Peyer's patch (tissue), 4 donors: ENCODE results near the gene DLL3.

Source experiments
- CTCF ChIP-seq, 6 experiments: fragments of 450-650 bp in 4 of 6; fragments of 200-600 bp in 2 of 6; sonication (generic) in 1 of 6; IDR thresholded peaks; one replicate each; pipeline ENCODE4 v1.5.1; 2017 to 2019; ENCODE audit warnings: antibody characterized with exemption in 6 of 6, mild to moderate bottlenecking in 3 of 6, moderate library complexity in 1 of 6
- POLR2A ChIP-seq, 2 donors: fragments of 450-650 bp; IDR thresholded peaks; one replicate each; pipeline ENCODE4 v1.5.1; 2017; ENCODE audit warnings: antibody characterized with exemption in 2 of 2, mild to moderate bottlenecking in 2 of 2, moderate library complexity in 2 of 2

- TF ChIP-seq CTCF (IDR thresholded peaks at IDR 0.05): peak; percentile 95 to 100 (median 99)
- TF ChIP-seq POLR2A (IDR thresholded peaks at IDR 0.05): peak in 1 of 2 donors; percentile 27
Observed at GRCh38 chr19:39532233-39533002, 33.7 kb downstream of the DLL3 start, which contains the start of gene EID2B.
